DND-41 (cell line): ENCODE data around the gene CERS6.

Experiments used
- ATAC-seq: fragments of 200-7000 bp; cut with Tn5 transposase; 3 replicates; pipeline ENCODE4 v1.9.1; 2021; ENCODE audit warnings: low read depth; ENCODE audit not compliant: insufficient read depth
- DNase-seq: peaks from one replicate; pipeline ENCODE4 v3.0.0-alpha.2; 2020
- H2AFZ ChIP-seq: 2 replicates; pipeline ENCODE4 v1.6.0; 2012; ENCODE audit warnings: low read depth, low read length
- H3K27ac ChIP-seq: 2 replicates; pipeline ENCODE4 v1.5.1; 2012; ENCODE audit warnings: low read length, inconsistent platforms
- H3K27me3 ChIP-seq: fragments of 200-600 bp; sonication (generic); 2 replicates; pipeline ENCODE4 v1.6.0; 2012; ENCODE audit warnings: low read length, mild to moderate bottlenecking, inconsistent platforms; ENCODE audit not compliant: insufficient read depth, poor library complexity
- H3K36me3 ChIP-seq: 2 replicates; pipeline ENCODE4 v1.5.1; 2012; ENCODE audit warnings: low read length, inconsistent platforms; ENCODE audit not compliant: insufficient read depth
- H3K4me1 ChIP-seq: 2 replicates; pipeline ENCODE4 v1.5.1; 2012; ENCODE audit warnings: mild to moderate bottlenecking, low read length; ENCODE audit not compliant: insufficient read depth
- H3K4me2 ChIP-seq: 2 replicates; pipeline ENCODE4 v1.6.0; 2012; ENCODE audit warnings: mild to moderate bottlenecking, moderate library complexity, low read length, inconsistent platforms; ENCODE audit not compliant: insufficient read depth
- H3K4me3 ChIP-seq, 2 experiments: fragments of 200-600 bp in 1 of 2; shearing (Covaris generic) in 1 of 2; 2 replicates each; pipeline ENCODE4 v1.5.1; 2012 to 2016; ENCODE audit warnings: inconsistent platforms in 2 of 2, low read length in 2 of 2, mild to moderate bottlenecking in 2 of 2, low read depth in 1 of 2, moderate library complexity in 1 of 2
- H3K79me2 ChIP-seq: 2 replicates; pipeline ENCODE4 v1.6.0; 2012; ENCODE audit warnings: low read length, inconsistent platforms; ENCODE audit not compliant: insufficient read depth
- H3K9ac ChIP-seq: 2 replicates; pipeline ENCODE4 v1.6.0; 2012; ENCODE audit warnings: low read depth, mild to moderate bottlenecking, inconsistent platforms, low read length, moderate library complexity
- H3K9me3 ChIP-seq: 2 replicates; pipeline ENCODE4 v1.5.1; 2012; ENCODE audit warnings: low read length, moderate library complexity, mild to moderate bottlenecking, inconsistent platforms; ENCODE audit not compliant: insufficient read depth, severe bottlenecking
- H4K20me1 ChIP-seq: 2 replicates; pipeline ENCODE4 v1.6.0; 2012; ENCODE audit warnings: low read length; ENCODE audit not compliant: insufficient read depth
- EZH2 ChIP-seq: IDR thresholded peaks from 3 replicates; pipeline ENCODE4 v1.6.1; 2012; ENCODE audit warnings: borderline replicate concordance, low read depth, mild to moderate bottlenecking, moderate library complexity, low read length, inconsistent platforms; ENCODE audit not compliant: severe bottlenecking
- TF ChIP-seq, protein P1 (sequence below): IDR thresholded peaks from 2 replicates; pipeline ENCODE4 v1.5.1; 2012; ENCODE audit warnings: borderline replicate concordance, low read length, moderate library complexity, mild to moderate bottlenecking; ENCODE audit not compliant: poor library complexity, severe bottlenecking; ENCODE audit errors: extremely low read depth

Gene CERS6

DNA sequence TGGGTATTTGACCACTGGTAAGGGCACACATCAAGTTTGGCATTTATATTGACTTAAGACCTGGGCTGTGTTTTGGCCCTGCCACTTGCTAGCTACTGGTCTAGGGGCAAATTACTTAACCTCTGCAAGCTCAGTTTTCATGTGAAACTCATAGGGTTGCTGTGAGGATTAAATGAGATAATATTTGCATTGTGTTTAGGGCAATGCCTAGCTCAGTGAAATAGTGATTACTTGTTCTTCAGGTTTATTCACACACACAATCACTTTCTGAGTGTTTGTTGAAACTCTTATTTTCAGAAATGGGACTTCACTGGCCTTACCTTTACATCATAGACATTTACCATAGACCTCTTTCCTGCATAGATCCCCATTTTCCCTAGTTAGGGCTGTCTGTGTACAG, 12.3 kb downstream of the CERS6 start:
- H3K4me1 ChIP-seq = 0 out of 2 replicates have a peak, but pooled peaks cover 9% of the 10 kb centered on the region
- peaks cover 48% of the 10 kb centered on the region for H3K79me2 ChIP-seq
- H3K9me3 ChIP-seq = no peaks in the 10 kb centered on the region
- TF ChIP-seq, protein P1, sequence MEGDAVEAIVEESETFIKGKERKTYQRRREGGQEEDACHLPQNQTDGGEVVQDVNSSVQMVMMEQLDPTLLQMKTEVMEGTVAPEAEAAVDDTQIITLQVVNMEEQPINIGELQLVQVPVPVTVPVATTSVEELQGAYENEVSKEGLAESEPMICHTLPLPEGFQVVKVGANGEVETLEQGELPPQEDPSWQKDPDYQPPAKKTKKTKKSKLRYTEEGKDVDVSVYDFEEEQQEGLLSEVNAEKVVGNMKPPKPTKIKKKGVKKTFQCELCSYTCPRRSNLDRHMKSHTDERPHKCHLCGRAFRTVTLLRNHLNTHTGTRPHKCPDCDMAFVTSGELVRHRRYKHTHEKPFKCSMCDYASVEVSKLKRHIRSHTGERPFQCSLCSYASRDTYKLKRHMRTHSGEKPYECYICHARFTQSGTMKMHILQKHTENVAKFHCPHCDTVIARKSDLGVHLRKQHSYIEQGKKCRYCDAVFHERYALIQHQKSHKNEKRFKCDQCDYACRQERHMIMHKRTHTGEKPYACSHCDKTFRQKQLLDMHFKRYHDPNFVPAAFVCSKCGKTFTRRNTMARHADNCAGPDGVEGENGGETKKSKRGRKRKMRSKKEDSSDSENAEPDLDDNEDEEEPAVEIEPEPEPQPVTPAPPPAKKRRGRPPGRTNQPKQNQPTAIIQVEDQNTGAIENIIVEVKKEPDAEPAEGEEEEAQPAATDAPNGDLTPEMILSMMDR = no peak
- no peak for TF ChIP-seq EZH2
- no peak overlapping the region for H3K4me3 ChIP-seq
- no peak for ATAC-seq
- peaks cover 36% of the 10 kb centered on the region; the same call in 1 of the 2 replicates for H4K20me1 ChIP-seq
- no peak for DNase-seq
- no peaks in the 10 kb centered on the region for H3K27me3 ChIP-seq
- no peaks in the 10 kb centered on the region for H3K36me3 ChIP-seq
- H2AFZ ChIP-seq = no peak overlapping the region
- no peak overlapping the region for H3K9ac ChIP-seq
- H3K4me2 ChIP-seq = no peak overlapping the region
- no peak overlapping the region for H3K27ac ChIP-seq

DNA sequence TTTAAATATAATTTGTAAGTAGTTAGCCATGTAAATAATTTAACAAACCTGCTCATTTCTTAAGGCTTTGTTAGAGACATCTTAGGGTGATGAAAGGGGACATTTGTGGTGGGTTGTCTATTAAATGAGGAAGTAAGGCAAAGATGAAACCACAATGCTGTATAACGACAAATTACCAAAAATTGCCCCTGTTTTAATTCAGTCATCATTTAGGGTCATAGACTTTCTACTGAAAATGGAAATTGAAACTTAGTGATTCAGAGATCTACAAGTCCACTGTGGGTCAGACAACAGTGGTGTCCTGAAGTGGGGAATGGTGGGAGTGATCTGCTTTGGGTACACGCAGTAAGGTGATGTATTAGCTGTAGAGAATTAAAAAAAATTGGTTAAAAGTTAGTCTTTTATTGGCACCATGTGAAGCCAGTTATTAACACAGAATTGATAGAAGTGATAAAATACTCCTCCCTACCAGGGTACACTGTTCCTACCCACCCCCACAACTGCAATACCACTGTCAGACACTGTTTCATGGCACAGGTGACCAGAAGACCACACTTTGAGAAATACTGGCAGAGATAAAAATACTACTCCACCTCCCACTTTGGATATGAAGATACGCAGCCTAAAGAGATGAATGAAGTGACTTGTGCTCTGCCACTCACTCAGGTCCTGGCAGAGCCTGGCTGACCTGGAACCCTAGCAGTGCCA, 13.4 kb downstream of the CERS6 start:
- Histone ChIP-seq H3K4me2 (no peak overlapping the region), H3K4me1 (0 out of 2 replicates have a peak, but pooled peaks cover 9% of the 10 kb centered on the region)
- ATAC-seq = peak; percentile 44; the same call in 1 of the 3 replicates

DNA sequence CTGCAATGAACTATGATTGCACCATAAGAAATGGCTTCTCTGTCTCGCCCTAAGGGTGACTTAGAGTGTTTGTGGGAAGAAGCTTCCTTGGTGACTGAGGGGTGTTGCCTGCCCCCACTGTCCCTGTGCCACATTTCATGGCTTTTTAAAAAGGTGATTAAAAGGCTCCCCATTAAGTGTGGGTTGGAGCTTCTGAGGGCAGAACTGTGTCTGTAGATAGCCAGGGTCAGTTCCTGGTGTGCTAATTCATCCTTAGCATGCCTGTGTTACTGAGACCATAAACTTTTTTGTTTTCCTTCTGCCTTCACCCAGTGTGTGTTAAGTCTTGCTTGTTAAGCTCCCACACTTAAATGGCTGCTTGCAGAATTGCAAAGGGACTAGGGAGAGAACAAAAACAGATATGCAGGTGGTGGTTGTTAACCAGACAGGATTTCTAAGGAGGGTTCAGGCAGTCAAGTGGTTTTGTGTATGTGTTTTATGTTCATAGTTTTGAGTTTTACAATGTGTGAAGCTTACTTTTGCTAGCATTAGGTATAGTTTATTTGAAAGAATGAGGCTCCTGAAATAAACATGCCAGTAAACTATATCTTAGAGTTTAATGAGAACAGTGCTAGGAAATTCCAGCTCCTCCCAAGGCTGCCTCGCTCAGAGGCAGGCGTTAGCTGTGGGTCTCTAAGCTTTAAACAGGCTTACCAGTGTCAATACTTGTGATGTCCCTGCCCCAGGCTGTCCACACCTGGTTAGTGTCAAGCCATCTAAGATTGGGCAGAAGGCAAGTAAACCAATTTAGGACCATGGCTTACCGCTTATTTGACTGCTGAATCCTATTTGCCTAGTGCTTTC, 14.5 kb downstream of the CERS6 start:
- H3K9me3 ChIP-seq = no peaks in the 10 kb centered on the region
- H3K4me1 ChIP-seq = 0 out of 2 replicates have a peak, but pooled peaks cover 9% of the 10 kb centered on the region
- no peak overlapping the region for H3K4me3 ChIP-seq
- no peak overlapping the region for H2AFZ ChIP-seq
- peaks cover 28% of the 10 kb centered on the region; the same call in 1 of the 2 replicates for H4K20me1 ChIP-seq
- peaks cover 40% of the 10 kb centered on the region for H3K79me2 ChIP-seq
- no peak for DNase-seq
- ATAC-seq = peak; percentile 49; the same call in 1 of the 3 replicates
- TF ChIP-seq, protein P1 = no peak
- TF ChIP-seq EZH2 = no peak
- H3K4me2 ChIP-seq = no peak overlapping the region
- H3K27me3 ChIP-seq = no peaks in the 10 kb centered on the region
- H3K36me3 ChIP-seq = no peaks in the 10 kb centered on the region
- H3K9ac ChIP-seq = no peak overlapping the region
- no peak overlapping the region for H3K27ac ChIP-seq

More for the DNA sequence above, 13.4 kb downstream of the CERS6 start:
- Histone ChIP-seq H3K9ac (no peak overlapping the region), H3K9me3 (no peaks in the 10 kb centered on the region), H3K79me2 (peaks cover 40% of the 10 kb centered on the region), H3K36me3 (no peaks in the 10 kb centered on the region), H3K27me3 (no peaks in the 10 kb centered on the region), H3K27ac (no peak overlapping the region; the same call in 1 of the 2 replicates), H2AFZ (no peak overlapping the region), H4K20me1 (peaks cover 32% of the 10 kb centered on the region; the same call in 1 of the 2 replicates), H3K4me3 (no peak overlapping the region)
- no peak for DNase-seq
- TF ChIP-seq, protein P1 = no peak
- TF ChIP-seq EZH2 = no peak
